Muscle layer of colon (tissue), 2 donors: ENCODE results near the gene ZNF282.
"Not testable (repeated sequence)": the region's sequence is repeated elsewhere in the genome, so short reads cannot be mapped to it uniquely, and the experiment has no call there.

ENCODE experiments used
- H3K27ac ChIP-seq: one replicate; pipeline ENCODE4 v1.7.0; 2013; ENCODE audit warnings: low read depth, mild to moderate bottlenecking, low read length, moderate library complexity
- H3K27me3 ChIP-seq, 2 donors: one replicate each; pipeline ENCODE4 v1.7.0; 2013; ENCODE audit warnings: low read length in 2 of 2, mild to moderate bottlenecking in 2 of 2; ENCODE audit not compliant: insufficient read depth in 2 of 2, control insufficient read depth in 1 of 2
- H3K36me3 ChIP-seq: one replicate; pipeline ENCODE4 v1.7.0; 2013; ENCODE audit warnings: mild to moderate bottlenecking, low read length; ENCODE audit not compliant: insufficient read depth
- H3K4me1 ChIP-seq: one replicate; pipeline ENCODE4 v1.7.0; 2013; ENCODE audit warnings: mild to moderate bottlenecking, low read length; ENCODE audit not compliant: insufficient read depth
- H3K4me3 ChIP-seq, 2 donors: one replicate each; pipeline ENCODE4 v1.7.0; 2013; ENCODE audit warnings: low read length in 2 of 2, low read depth in 1 of 2, mild to moderate bottlenecking in 1 of 2, moderate library complexity in 1 of 2
- H3K9ac ChIP-seq: one replicate; pipeline ENCODE4 v1.7.0; 2013; ENCODE audit warnings: low read length
- H3K9me3 ChIP-seq: one replicate; pipeline ENCODE4 v1.7.0; 2013; ENCODE audit warnings: mild to moderate bottlenecking, low read length
- donor health status: abdominal sarcoma.
- donor health status: Adenocarcinoma of cecum.

ZNF282 gene

GRCh38 chr7:149226840-149227494 is 31.6 kb downstream of the ZNF282 start:
- Histone ChIP-seq H3K9me3 (no peaks in the 10 kb centered on the region), H3K9ac (no peak overlapping the region), H3K27me3 (no peaks in the 10 kb centered on the region), H3K27ac (no peak overlapping the region), H3K4me3 (no peak overlapping the region), H3K4me1 (no peaks in the 10 kb centered on the region), H3K36me3 (peaks cover 13% of the 10 kb centered on the region)

GRCh38 chr7:149228831-149229471 is 33.6 kb downstream of the ZNF282 start:
- Histone ChIP-seq H3K36me3 (peaks cover 9% of the 10 kb centered on the region), H3K27me3 (peaks cover 0 to 3% of the 10 kb centered on the region in 2 donors), H3K4me3 (no peak overlapping the region), H3K9ac (no peak overlapping the region), H3K27ac (no peak overlapping the region), H3K4me1 (no peaks in the 10 kb centered on the region), H3K9me3 (no peaks in the 10 kb centered on the region)

- H3K27ac ChIP-seq, result no peak overlapping the region
- H3K4me3 ChIP-seq, result no peak overlapping the region
- H3K27me3 ChIP-seq, result peaks cover 0 to 3% of the 10 kb centered on the region in 2 donors
- H3K9me3 ChIP-seq, result no peaks in the 10 kb centered on the region
- no peaks in the 10 kb centered on the region for H3K4me1 ChIP-seq
- no peak overlapping the region for H3K9ac ChIP-seq
- peaks cover 7% of the 10 kb centered on the region for H3K36me3 ChIP-seq
These were observed 34.2 kb downstream of the ZNF282 start for GRCh38 chr7:149229526-149229925.

- H3K9me3 ChIP-seq, result no peaks in the 10 kb centered on the region
- H3K27ac ChIP-seq, result no peak overlapping the region
These were observed 37.0 kb downstream of the ZNF282 start for GRCh38 chr7:149232362-149232761.

GRCh38 chr7:149233655-149234204 is 38.4 kb downstream of the ZNF282 start:
- H3K36me3 ChIP-seq, H3K4me3 ChIP-seq, H3K9me3 ChIP-seq, H3K4me1 ChIP-seq, H3K27me3 ChIP-seq, H3K9ac ChIP-seq, H3K27ac ChIP-seq: not testable (repeated sequence)

More at GRCh38 chr7:149232362-149232761, 37.0 kb downstream of the ZNF282 start:
- Histone ChIP-seq H3K4me3 (no peak overlapping the region), H3K4me1 (no peaks in the 10 kb centered on the region), H3K9ac (no peak overlapping the region), H3K36me3 (no peaks in the 10 kb centered on the region), H3K27me3 (peaks cover 0 to 3% of the 10 kb centered on the region in 2 donors)

- Histone ChIP-seq H3K9me3 (no peaks in the 10 kb centered on the region), H3K36me3 (no peaks in the 10 kb centered on the region), H3K4me3 (no peak overlapping the region), H3K27ac (no peak overlapping the region), H3K27me3 (peaks cover 0 to 3% of the 10 kb centered on the region in 2 donors), H3K9ac (no peak overlapping the region), H3K4me1 (peaks cover 14% of the 10 kb centered on the region)
These were observed 42.2 kb downstream of the ZNF282 start for GRCh38 chr7:149237502-149237901.

- Histone ChIP-seq H3K27me3 (peaks cover 0 to under 1% of the 10 kb centered on the region in 2 donors), H3K9me3 (no peaks in the 10 kb centered on the region), H3K9ac (no peak overlapping the region), H3K27ac (no peak overlapping the region), H3K4me3 (no peak overlapping the region), H3K36me3 (no peaks in the 10 kb centered on the region), H3K4me1 (peaks cover 14% of the 10 kb centered on the region)
These were observed 42.7 kb downstream of the ZNF282 start for GRCh38 chr7:149238051-149238450.

- peak within 1 kb of the TSS; percentile 72 to 98 for H3K4me3 ChIP-seq
- H3K36me3 ChIP-seq, result no peaks in the 10 kb centered on the region
- peak within 1 kb of the TSS; percentile 59 for H3K27ac ChIP-seq
- H3K4me1 ChIP-seq, result peaks cover 14% of the 10 kb centered on the region
- no peaks in the 10 kb centered on the region for H3K9me3 ChIP-seq
- no peaks in the 10 kb centered on the region for H3K27me3 ChIP-seq
- H3K9ac ChIP-seq, result peak within 1 kb of the TSS; percentile 80
These were observed 44.2 kb downstream of the ZNF282 start, which contains the start of gene ZNF212 for GRCh38 chr7:149239345-149240143. TSS of gene ZNF212 (plus strand) at chr7:149239651. CDS start at chr7:149239779, 128 bp downstream.

GRCh38 chr7:149240637-149241036 is 45.3 kb downstream of the ZNF282 start:
- no peaks in the 10 kb centered on the region for H3K9me3 ChIP-seq
- H3K27ac ChIP-seq, result no peak overlapping the region
- H3K27me3 ChIP-seq, result no peaks in the 10 kb centered on the region
- peak overlapping the region; percentile 80 for H3K9ac ChIP-seq
- peak overlapping the region; percentile 72 to 98 for H3K4me3 ChIP-seq
- no peaks in the 10 kb centered on the region for H3K36me3 ChIP-seq
- H3K4me1 ChIP-seq, result peaks cover 15% of the 10 kb centered on the region

GRCh38 chr7:149241696-149242095 is 46.4 kb downstream of the ZNF282 start:
- Histone ChIP-seq H3K27ac (no peak overlapping the region), H3K4me1 (peaks cover 18% of the 10 kb centered on the region), H3K36me3 (no peaks in the 10 kb centered on the region), H3K9me3 (no peaks in the 10 kb centered on the region), H3K27me3 (no peaks in the 10 kb centered on the region), H3K9ac (no peak overlapping the region), H3K4me3 (no peak overlapping the region)

GRCh38 chr7:149245244-149245643 is 49.9 kb downstream of the ZNF282 start:
- peaks cover 13% of the 10 kb centered on the region for H3K4me1 ChIP-seq
- H3K9me3 ChIP-seq, result no peaks in the 10 kb centered on the region
- H3K27me3 ChIP-seq, result no peaks in the 10 kb centered on the region
- H3K27ac ChIP-seq, result no peak overlapping the region
- no peak overlapping the region for H3K9ac ChIP-seq
- H3K4me3 ChIP-seq, result no peak overlapping the region
- peaks cover under 1% of the 10 kb centered on the region for H3K36me3 ChIP-seq
